IPS DF 4.7 (cell line): ENCODE measurements around the gene KCNIP3.

Experiments used
- DNase-seq: peaks from one replicate; pipeline ENCODE4 v3.0.0-alpha.2; 2013; ENCODE audit warnings: low spot score; ENCODE audit errors: extremely low read depth

KCNIP3 gene

DNA sequence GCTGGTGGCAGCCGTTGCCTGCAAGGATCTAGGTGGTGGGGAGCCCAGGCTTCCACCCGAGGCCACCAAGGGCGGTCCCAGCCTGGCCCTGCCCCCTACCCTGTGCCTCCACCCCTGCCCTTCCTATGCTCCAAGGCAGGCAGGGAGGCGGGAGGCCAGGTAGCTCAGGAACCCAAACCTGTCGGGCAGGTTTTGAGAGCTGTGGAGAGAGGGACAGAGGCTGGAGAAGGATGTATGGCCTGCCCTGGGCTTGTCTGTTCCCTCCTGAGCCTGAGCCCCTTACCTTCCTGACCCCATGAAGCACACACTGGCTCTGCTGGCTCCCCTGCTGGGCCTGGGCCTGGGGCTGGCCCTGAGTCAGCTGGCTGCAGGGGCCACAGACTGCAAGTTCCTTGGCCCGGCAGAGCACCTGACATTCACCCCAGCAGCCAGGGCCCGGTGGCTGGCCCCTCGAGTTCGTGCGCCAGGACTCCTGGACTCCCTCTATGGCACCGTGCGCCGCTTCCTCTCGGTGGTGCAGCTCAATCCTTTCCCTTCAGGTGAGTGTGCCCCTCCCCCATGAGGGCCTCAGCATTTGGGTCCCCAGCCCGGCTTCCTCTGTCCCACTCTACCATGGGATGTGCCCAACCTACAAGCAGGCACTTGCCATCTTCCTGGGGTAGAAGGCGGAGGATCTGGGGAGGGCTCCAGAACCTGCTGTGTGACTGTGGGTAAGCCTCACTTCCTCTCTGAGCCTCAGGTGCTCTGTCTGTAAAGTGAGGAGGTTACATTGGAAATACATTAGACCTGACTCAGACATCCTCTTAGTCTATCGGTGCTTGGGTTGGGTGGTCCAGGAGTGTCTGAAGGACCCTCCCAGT is 22.6 kb upstream of the KCNIP3 start, which contains the start of gene PROM2:
Gene PROM2, plus strand, starts transcription at position 159 of the 860 bp plus-strand sequence. Its CDS starts 137 bp downstream, at position 296.
- peak; percentile 41 for DNase-seq

DNA sequence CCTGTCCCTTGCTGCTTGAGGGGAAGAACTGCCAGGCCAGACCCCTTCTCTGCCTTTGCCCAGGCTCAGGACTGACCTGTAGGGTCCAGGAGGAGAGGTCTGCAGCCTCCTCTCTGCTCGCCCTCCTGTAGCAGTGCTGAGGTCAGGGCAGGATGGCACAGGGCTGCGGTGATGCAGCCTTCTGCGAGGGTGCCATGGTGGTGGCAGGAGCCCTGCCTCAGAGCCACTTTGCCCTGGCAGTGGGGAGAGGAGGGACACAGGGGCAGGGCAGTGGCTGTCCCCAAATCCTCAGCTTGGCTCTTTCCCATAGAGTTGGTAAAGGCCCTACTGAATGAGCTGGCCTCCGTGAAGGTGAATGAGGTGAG is 22.0 kb upstream of the KCNIP3 start:
- DNase-seq = no peak

DNA sequence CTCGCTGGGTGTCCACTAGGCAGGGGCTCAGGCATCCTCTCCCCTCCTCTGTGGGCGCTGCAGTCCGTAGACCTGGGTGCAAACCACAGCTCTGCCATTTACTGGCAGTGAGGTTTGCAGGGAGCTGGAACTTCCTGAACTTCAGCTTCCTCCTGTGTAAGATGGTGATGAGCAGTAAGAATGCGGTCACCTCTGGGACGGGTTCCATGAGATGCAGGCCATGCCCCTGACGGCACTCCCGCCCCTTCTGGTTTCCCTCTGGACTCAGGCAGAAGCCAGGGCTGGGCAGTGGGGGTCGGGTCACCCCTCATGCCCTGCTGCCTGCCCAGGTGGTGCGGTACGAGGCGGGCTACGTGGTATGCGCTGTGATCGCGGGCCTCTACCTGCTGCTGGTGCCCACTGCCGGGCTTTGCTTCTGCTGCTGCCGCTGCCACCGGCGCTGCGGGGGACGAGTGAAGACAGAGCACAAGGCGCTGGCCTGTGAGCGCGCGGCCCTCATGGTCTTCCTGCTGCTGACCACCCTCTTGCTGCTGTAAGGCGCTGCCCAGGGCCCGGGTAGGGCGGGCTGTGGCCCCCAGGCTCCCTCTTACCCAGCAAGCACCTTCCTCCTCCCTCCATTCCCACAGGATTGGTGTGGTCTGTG is 21.4 kb upstream of the KCNIP3 start:
- no peak for DNase-seq

DNA sequence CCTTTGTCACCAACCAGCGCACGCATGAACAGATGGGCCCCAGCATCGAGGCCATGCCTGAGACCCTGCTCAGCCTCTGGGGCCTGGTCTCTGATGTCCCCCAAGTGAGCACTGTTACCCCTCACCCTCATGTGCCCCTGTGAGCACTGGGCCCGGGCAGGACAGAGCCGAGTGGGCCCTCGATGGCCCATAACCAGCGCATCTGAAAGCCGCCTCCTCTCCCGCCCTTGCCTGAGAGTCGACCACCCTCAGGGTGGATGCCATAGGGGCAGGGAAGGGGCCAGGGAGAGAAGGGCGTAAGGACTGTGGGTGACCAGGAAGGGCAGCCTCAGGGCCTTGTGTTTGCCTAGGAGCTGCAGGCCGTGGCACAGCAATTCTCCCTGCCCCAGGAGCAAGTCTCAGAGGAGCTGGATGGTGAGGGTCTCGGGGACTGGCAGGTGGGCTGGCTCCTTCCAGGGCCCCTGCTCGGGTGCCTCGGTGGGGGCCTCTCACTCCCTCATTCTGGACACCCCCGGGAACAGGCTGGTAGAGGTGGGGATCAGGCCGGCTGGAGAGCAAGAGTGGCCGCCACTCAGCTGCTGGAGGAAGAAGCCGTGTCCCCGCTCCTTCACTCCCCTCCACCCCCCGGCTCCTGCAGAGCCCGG is 20.8 kb upstream of the KCNIP3 start:
- no peak for DNase-seq

DNA sequence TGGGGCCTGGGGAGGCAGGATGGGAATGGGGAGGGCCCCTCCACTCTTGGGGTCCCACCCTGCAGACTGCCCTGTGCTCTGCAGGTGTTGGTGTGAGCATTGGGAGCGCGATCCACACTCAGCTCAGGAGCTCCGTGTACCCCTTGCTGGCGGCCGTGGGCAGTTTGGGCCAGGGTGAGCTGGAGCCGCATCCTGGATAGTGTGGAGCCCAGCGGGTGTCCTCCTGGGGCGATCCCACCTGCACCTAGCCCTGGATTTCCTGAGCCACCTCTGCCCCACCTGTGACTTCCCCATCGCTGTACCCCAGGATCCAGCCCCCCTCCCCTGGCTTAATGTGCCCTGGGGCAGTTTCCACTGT is 20.3 kb upstream of the KCNIP3 start:
- DNase-seq = no peak

- DNase-seq = no peak
These were observed 19.8 kb upstream of the KCNIP3 start for GRCh38 chr2:95277246-95277906.

DNA sequence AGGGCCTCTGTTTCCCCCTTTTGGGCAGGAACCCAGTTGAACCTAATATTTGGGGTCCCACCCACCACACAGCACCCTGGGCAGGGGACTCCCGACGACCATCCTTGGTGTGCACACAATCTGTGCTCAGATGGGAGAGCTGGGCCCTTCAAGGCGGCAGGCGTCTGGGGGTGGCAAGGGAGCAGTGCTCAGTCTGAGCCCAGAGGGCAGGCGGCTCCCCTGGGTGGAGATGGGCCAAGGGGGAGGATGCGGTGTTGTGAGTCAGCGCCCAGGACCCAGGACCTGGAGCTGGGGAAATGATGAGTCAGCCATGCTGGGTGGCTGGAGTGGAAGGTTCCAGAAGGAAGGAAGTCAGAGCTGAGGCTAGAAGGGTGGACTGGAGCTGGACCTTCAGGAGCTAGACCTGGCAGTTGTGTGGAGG is 19.1 kb upstream of the KCNIP3 start:
- no peak for DNase-seq

DNA sequence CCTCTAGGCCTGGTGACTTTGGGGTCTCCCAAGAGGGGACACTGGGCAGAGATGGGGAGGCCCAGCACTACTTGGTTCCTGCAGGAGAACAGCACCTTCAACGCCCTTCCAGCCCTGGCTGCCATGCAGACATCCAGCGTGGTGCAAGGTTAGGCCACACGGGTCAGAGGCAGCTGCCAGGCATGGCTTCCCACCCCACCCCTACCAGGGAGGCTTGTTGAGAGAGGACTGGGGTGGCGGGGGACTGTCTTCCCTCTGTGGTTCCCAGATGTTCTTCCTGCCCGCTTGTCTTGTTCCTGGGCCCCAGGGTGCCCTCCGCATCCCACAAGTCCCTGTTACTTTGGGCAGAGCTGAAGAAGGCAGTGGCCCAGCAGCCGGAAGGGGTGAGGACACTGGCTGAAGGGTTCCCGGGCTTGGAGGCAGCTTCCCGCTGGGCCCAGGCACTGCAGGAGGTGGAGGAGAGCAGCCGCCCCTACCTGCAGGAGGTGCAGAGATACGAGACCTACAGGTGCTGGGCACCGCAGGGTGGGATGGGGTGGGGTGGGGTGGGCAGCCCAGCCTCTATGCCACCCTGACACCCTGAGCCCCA is 18.4 kb upstream of the KCNIP3 start:
- no peak for DNase-seq

GRCh38 chr2:95279435-95280035 is 17.6 kb upstream of the KCNIP3 start:
- DNase-seq = no peak

- no peak for DNase-seq
These were observed 16.1 kb upstream of the KCNIP3 start for GRCh38 chr2:95281071-95281470.

DNA sequence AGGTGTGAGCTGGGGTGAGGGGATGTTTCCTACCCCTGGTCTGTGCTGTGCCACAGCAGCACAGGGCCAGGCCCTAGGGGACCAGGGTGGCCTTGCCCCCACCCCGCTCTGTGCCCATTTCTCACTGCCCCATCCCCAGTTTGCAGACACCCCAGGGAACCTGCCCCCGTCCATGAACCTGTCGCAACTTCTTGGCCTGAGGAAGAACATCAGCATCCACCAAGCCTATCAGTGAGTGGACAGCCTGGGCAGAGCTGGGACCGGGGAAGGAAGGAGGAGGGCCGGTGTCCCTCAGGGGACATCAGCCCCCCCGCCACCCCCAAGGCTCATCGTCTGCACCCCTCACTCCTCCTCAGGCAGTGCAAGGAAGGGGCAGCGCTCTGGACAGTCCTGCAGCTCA is 15.4 kb upstream of the KCNIP3 start:
- no peak for DNase-seq

DNA sequence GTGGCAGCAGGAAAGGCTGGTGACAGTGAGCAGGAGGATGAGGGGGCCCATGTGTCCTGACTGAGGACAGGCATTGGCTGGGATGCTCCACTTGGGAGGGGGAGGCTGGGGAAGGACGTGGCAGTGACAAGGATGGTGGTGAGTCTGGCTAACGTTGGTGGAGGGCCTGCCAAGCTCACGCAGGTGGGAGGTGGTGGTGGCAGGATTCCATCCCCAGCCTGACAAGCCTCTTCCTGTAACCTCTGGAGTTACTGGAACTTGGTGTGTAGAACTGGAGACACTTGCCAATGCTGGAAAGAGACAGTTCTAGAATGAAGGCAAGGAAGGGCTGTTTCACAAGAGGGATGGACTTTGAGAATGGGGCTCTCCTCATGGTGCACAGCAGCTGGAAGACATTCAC is 14.7 kb upstream of the KCNIP3 start:
- DNase-seq = no peak

DNA sequence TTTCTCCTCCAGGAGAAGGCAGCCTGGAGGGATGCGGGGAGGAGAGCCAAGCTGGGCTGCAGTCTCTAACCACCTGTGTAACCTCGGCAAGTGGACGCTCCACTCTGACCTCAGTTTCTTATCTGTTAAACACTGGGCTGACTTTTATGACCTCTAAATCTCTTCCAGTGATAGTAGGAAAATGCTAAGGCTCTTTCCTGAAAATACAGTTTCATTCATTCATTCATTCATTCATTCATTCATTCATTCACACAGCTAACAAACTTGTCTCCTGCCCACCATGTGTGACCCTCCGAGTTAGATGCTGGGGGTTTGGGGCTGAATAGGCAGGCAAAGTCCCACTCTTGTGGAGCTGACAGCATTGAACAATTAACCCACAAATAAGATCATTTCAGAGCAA is 13.6 kb upstream of the KCNIP3 start:
- no peak for DNase-seq

- no peak for DNase-seq
These were observed 12.1 kb upstream of the KCNIP3 start for GRCh38 chr2:95284886-95285541.

GRCh38 chr2:95285542-95285932 is 11.6 kb upstream of the KCNIP3 start:
- DNase-seq = no peak

DNA sequence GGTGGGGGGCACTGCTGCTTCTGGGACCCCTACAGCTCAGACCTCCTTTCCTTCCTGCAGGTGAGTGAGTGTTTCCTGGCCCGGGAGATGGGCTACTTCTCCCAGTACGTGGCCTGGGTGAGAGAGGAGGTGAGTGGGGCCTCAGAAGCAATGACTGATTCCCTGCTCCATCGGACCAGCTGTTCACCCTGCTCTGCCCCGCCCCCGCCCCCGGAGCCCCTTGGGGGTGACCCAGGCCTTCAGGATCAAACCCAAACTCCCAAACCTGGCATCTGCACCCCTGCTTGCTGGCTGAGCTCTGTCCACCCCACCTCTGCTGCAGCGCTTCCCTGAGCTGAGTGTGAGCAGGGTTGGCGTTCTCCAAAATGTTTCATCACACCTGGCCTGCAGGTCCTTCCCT is 9.8 kb upstream of the KCNIP3 start:
- DNase-seq = no peak

- DNase-seq = no peak
These were observed 9.3 kb upstream of the KCNIP3 start for GRCh38 chr2:95287806-95288205.

GRCh38 chr2:95289253-95289652 is 7.9 kb upstream of the KCNIP3 start:
- DNase-seq = no peak

DNA sequence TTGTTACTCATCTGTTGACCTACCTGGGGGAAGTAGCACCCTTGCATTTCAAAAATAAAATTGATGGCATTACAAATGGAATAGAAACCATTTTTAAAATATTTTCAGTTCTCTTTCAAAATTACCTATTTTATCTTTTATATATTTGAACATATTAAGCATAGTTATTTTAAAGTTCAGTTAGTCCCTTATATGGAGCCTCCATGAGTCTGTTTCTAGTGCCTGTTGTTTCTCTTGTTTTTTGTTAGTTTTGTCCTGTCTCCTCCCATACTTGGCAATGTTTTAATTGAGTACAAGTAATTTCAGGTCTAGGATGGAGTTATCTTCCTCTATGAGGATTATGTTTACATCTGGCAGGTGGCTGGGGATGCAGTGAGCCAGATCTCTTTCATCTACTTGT is 5.9 kb upstream of the KCNIP3 start:
- DNase-seq = no peak

DNA sequence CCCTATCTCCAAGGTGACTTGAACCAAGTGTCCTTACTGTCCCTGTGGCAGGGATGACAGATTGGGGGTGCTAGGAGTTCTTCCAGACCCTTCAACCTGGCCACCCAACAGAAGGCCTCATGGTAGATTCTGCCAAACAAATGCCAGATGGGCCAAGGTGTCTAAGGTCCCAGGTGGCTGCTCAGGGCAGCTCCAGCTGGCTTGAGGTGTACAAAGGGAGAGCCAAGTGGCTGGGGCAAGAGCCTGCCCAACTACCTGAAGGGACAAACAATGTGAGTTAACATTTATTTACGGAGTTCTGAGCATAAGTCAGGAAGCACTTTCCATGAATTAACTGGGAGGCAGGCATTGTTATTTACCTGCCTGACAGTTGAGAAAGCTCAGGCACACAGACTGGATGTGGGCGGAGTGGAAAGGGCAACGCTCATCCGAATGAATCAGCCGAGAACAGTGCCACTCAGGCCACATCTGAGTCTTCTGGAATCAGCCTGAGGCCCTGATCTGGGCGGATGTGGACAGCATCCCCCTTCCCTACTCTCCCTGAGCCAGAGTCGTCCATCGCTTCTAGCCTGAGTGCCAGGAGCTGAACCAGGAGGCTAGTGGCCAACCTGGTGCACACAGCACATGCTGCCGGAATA is 4.4 kb upstream of the KCNIP3 start:
- no peak for DNase-seq
